HG02981 (cell line): ENCODE results near the gene AKNAD1.
"Not testable (repeated sequence)": the region's sequence is repeated elsewhere in the genome, so short reads cannot be mapped to it uniquely, and the experiment has no call there.

Experiments used
- ATAC-seq: cut with Tn5 transposase; IDR thresholded peaks from one replicate; pipeline ENCODE4 v1.9.1; 2021; ENCODE audit warnings: mild to moderate bottlenecking, moderate library complexity; ENCODE audit not compliant: unreplicated experiment

Gene AKNAD1

GRCh38 chr1:108792420-108792819 lies 64.5 kb downstream of the AKNAD1 start:
- no peak for ATAC-seq

- ATAC-seq = no peak
Observed at GRCh38 chr1:108791790-108792189, 65.1 kb downstream of the AKNAD1 start.

- no peak for ATAC-seq
Observed at GRCh38 chr1:108785880-108786279, 71.0 kb downstream of the AKNAD1 start.

- no peak for ATAC-seq
Observed at GRCh38 chr1:108785264-108785663, 71.6 kb downstream of the AKNAD1 start.

GRCh38 chr1:108781575-108781944 lies 75.3 kb downstream of the AKNAD1 start:
- not testable (repeated sequence) for ATAC-seq

- no peak for ATAC-seq
Observed at GRCh38 chr1:108780937-108781574, 75.8 kb downstream of the AKNAD1 start.

- ATAC-seq = no peak
Observed at GRCh38 chr1:108779455-108779854, 77.4 kb downstream of the AKNAD1 start.

- ATAC-seq = no peak
Observed at GRCh38 chr1:108777839-108778238, 79.1 kb downstream of the AKNAD1 start.

- ATAC-seq = no peak
Observed at GRCh38 chr1:108767708-108768107, 89.2 kb downstream of the AKNAD1 start.

GRCh38 chr1:108767115-108767514 lies 89.8 kb downstream of the AKNAD1 start:
- ATAC-seq = no peak
